Measurements from ENCODE around the gene COL23A1.

The COL23A1 gene

DNA sequence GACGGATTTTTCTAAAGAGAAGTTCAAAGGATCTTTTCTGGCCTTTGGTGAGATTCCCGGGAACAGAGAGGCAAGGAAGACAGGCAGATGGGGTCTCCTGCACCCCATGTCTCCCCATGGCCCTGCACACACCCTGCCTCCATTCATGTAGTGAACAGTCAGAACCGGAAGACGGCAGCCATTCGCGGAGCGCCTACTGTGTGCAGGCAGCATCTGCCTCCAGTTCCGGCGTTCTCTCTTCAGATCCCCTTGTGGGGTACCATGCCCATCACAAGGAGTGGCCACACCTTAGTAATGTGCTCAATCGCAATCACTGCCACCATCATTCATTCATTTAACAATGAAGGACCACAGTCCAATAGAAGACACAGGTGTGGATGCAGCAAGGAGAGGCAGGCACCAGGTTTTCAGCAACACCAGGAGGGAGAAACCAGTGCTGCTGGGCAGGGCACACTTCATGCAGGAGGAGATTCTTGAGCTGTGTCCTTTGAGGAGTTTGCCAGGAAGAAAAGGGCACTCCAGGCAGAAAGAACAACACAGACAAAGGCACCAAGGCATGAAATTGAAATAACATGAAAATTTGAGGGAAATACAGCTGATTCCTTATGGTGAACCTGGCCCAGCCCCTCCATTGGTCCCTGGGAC lies 186.1 kb downstream of the COL23A1 start:
- no peak for DNase-seq (ENCODE audit: low read depth)
- no peak overlapping the region for H3K4me3 ChIP-seq (replicated peaks; ENCODE audit: low read depth, low read length)
- TF ChIP-seq, protein P1, sequence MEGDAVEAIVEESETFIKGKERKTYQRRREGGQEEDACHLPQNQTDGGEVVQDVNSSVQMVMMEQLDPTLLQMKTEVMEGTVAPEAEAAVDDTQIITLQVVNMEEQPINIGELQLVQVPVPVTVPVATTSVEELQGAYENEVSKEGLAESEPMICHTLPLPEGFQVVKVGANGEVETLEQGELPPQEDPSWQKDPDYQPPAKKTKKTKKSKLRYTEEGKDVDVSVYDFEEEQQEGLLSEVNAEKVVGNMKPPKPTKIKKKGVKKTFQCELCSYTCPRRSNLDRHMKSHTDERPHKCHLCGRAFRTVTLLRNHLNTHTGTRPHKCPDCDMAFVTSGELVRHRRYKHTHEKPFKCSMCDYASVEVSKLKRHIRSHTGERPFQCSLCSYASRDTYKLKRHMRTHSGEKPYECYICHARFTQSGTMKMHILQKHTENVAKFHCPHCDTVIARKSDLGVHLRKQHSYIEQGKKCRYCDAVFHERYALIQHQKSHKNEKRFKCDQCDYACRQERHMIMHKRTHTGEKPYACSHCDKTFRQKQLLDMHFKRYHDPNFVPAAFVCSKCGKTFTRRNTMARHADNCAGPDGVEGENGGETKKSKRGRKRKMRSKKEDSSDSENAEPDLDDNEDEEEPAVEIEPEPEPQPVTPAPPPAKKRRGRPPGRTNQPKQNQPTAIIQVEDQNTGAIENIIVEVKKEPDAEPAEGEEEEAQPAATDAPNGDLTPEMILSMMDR (IDR thresholded peaks at IDR 0.05; ENCODE audit: low read length, missing control alignments): no peak

DNA sequence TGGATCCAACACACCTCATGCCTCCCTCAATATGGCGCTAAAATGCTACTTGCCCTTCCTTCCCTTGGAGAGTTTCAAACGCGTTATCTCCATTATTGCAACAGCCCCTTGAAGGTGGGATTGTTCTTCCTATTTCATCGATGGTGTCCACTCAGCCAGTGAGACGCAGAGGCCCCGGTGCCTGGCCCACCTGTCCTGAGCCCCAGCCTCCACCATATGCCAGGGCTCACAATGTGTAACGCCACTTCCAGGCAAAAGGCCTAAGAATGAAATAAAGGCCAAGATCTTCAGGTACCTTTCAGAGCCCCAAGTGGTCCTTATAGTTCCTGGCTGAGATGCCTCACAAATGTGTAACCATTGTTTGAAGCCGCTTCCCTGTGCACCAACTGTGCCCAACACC lies 186.8 kb downstream of the COL23A1 start:
- TF ChIP-seq, protein P1 (IDR thresholded peaks at IDR 0.05; ENCODE audit: low read length, missing control alignments): no peak
- H3K4me3 ChIP-seq (replicated peaks; ENCODE audit: low read depth, low read length): no peak overlapping the region
- no peak for DNase-seq (ENCODE audit: low read depth)

DNA sequence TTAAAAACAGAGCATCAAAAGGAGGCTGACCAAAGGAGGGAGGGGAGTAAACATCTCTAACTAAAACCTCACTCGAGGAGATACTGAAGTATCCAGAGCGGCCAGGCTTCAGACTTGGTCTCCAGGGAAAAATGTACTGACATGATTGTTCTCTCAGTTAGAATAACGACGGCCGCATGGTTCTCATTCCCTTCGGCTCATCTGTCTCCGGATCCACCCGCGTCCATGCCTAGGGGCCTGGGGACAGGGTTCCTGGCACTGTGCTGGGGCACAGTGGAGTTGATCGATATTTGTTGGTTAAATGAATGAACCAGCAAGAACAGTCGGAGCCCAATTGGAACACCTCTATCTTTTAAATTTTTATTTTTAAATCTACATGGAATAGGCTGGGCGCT lies 190.5 kb downstream of the COL23A1 start:
- no peak overlapping the region for H3K4me3 ChIP-seq (replicated peaks; ENCODE audit: low read depth, low read length)
- TF ChIP-seq, protein P1 (IDR thresholded peaks at IDR 0.05; ENCODE audit: low read length, missing control alignments): no peak
- DNase-seq (ENCODE audit: low read depth): no peak

DNA sequence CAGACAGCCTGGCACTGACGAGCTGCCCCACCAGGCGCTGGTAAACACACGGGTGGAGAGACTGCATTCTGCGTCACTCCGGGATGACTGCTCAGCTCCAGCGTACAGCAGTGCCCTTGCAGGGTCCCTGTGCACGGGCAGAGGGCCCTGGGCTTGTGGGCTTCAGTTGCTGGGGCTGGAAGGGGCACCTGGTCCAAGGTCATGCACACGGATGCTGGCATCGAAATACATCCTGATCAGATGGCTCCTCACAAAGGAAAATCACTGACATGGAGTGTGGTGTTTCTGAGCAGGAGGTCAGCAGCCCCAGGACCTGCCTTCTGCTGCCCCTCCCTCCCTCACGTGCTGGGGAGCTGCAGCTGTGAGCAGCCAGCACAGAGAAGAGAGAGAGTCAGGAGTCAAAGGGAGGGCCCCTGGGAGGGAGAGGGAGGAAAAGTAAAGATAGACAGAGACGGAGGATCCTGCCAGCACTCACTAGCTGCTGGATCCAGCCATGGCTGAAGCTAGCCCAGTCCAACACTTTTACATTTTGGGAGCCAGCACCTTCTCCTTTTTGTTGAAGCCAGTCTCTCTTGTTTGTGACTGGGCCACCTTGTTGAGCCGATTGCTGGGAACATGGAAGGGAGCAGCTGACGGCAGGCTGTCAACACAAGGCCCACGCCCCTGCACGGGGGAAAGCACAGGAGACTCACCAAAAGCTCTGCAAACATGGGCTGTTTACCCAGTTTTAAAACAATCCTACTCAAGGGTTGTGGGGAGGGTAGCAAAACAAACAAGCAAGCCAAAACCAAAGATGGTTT lies 191.1 kb downstream of the COL23A1 start:
- TF ChIP-seq, protein P1 (IDR thresholded peaks at IDR 0.05; ENCODE audit: low read length, missing control alignments): no peak
- H3K4me3 ChIP-seq (replicated peaks; ENCODE audit: low read depth, low read length): no peak overlapping the region
- DNase-seq (ENCODE audit: low read depth): no peak

DNA sequence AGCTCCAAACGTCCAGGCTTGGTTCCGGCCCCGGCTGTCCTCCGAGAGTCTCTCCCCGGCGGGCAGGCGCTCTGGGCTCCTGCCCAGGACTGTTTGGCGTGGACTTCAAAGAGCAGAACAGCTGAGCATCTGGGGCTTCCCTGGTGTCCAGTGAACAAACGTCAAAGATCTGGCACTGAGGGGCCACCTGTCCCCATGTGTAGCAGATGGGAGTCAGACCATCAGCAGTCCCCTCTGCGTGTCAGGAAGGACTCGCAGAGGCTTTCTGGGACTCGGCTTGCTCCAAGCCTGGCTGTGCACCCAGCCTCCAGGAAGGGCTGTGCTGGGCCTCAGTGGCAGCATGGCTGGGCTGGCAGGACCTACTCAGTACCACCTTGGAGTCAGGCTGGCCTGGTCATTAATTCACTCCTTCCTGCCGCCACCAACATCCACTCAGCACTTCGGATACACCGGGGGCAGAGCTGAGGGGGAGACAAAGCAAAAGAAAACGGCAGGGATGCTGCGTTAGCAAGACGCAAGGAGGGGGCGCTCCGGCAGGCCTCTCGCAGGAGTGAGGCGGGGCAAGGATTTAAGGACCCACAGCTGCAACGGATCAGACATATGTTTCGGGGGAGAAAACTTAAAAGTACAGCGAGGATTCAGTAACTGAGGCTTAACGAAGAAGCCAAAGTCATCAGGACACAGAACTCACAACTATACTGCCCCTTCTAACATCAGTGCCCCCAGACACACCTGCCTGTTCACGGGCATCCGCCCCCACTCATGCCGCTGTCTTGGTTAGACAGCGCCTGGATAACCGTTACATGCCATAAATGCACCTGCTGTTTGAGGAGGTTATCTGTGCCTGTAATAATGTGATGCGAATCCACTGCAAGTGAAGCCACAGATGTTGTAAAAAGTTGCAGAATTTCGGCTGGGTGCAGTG lies 193.1 kb downstream of the COL23A1 start:
- no peak for DNase-seq (ENCODE audit: low read depth)
- H3K4me3 ChIP-seq (replicated peaks; ENCODE audit: low read depth, low read length): no peak overlapping the region
- TF ChIP-seq, protein P1 (IDR thresholded peaks at IDR 0.05; ENCODE audit: low read length, missing control alignments): no peak

DNA sequence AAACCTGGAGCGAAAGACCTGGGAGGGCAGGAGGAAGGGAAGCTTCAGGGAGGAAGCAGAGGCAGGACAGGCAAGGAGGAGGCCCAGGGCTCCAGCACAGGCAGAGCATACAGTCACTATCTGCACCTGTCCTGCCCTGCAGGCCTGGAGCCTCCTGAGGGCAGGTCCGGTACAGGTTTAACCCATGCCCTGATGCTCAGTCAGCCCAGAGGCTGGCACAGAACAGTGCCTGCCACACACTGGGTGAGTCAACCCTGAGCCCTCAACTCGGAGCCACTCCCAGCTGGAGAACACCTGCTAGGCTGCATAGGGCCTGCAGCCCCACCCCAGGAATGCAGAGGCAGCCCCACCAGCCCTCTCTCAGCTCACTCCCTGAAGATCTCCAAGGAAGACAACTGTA lies 196.1 kb downstream of the COL23A1 start:
- H3K4me3 ChIP-seq (replicated peaks; ENCODE audit: low read depth, low read length): no peak overlapping the region
- no peak for DNase-seq (ENCODE audit: low read depth)
- TF ChIP-seq, protein P1 (IDR thresholded peaks at IDR 0.05; ENCODE audit: low read length, missing control alignments): no peak

Data from fibroblast of pulmonary artery (primary cell).